Mesothelial cell of epicardium (in vitro differentiated cells): Measurements from ENCODE around the gene ALPL. TPM values are rescaled to one million over a fixed set of nuclear protein-coding genes. Genes with fewer than 3 reads are reported as not detected.
A peak's percentile ranks its signal among the peaks of the same experiment; 100 is the strongest.

Experiments used
- DNase-seq, 2 experiments: peaks; one replicate each; pipeline ENCODE4 v3.0.0; 2021; ENCODE audit warnings: low spot score in 2 of 2; ENCODE audit not compliant: unreplicated experiment in 2 of 2
- H3K27ac Mint-ChIP-seq: 2 replicates; pipeline ENCODE4 v1.8.0; 2021; ENCODE audit warnings: mixed read lengths
- H3K27me3 Mint-ChIP-seq: 2 replicates; pipeline ENCODE4 v1.8.0; 2021; ENCODE audit warnings: low read depth, mixed read lengths
- H3K36me3 Mint-ChIP-seq: 2 replicates; pipeline ENCODE4 v1.8.0; 2021; ENCODE audit warnings: mixed read lengths
- H3K4me1 Mint-ChIP-seq: 2 replicates; pipeline ENCODE4 v1.8.0; 2021; ENCODE audit warnings: mixed read lengths
- H3K4me3 Mint-ChIP-seq: 2 replicates; pipeline ENCODE4 v1.8.0; 2021; ENCODE audit warnings: mild to moderate bottlenecking, moderate library complexity, mixed read lengths
- H3K9me3 Mint-ChIP-seq: 2 replicates; pipeline ENCODE4 v1.8.0; 2021; ENCODE audit warnings: mixed read lengths
- total RNA-seq: library from RNA; stranded (reverse); gene quantifications from 3 replicates; pipeline ENCODE4 v1.2.1, GENCODE V29; 2021
- TF ChIP-seq, protein P1 (sequence below): fragments of 200-600 bp; sonication (generic); IDR thresholded peaks from one replicate; pipeline ENCODE4 v1.5.0; 2021; ENCODE audit warnings: antibody characterized with exemption; ENCODE audit not compliant: unreplicated experiment

Gene ALPL
- total RNA-seq, 1 donor from 2014 or later: 0.89 TPM

- H3K9me3 Mint-ChIP-seq: no peaks in the 10 kb centered on the region
- H3K27ac Mint-ChIP-seq: no peak overlapping the region
- TF ChIP-seq, protein P1, sequence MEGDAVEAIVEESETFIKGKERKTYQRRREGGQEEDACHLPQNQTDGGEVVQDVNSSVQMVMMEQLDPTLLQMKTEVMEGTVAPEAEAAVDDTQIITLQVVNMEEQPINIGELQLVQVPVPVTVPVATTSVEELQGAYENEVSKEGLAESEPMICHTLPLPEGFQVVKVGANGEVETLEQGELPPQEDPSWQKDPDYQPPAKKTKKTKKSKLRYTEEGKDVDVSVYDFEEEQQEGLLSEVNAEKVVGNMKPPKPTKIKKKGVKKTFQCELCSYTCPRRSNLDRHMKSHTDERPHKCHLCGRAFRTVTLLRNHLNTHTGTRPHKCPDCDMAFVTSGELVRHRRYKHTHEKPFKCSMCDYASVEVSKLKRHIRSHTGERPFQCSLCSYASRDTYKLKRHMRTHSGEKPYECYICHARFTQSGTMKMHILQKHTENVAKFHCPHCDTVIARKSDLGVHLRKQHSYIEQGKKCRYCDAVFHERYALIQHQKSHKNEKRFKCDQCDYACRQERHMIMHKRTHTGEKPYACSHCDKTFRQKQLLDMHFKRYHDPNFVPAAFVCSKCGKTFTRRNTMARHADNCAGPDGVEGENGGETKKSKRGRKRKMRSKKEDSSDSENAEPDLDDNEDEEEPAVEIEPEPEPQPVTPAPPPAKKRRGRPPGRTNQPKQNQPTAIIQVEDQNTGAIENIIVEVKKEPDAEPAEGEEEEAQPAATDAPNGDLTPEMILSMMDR: no peak
- peaks cover 4% of the 10 kb centered on the region for H3K27me3 Mint-ChIP-seq
- H3K4me1 Mint-ChIP-seq: peaks cover 7% of the 10 kb centered on the region
- no peak for DNase-seq
- H3K36me3 Mint-ChIP-seq: no peaks in the 10 kb centered on the region
- no peak overlapping the region for H3K4me3 Mint-ChIP-seq
Measured at GRCh38 chr1:21594501-21594900, 85.3 kb downstream of the ALPL start.

GRCh38 chr1:21594935-21595897 lies 86.0 kb downstream of the ALPL start:
- no peak overlapping the region for H3K4me3 Mint-ChIP-seq
- no peak for DNase-seq
- TF ChIP-seq, protein P1: peak; percentile 53
- peaks cover 7% of the 10 kb centered on the region for H3K4me1 Mint-ChIP-seq
- no peaks in the 10 kb centered on the region for H3K9me3 Mint-ChIP-seq
- no peaks in the 10 kb centered on the region for H3K36me3 Mint-ChIP-seq
- H3K27ac Mint-ChIP-seq: no peak overlapping the region
- peaks cover 4% of the 10 kb centered on the region for H3K27me3 Mint-ChIP-seq

DNA sequence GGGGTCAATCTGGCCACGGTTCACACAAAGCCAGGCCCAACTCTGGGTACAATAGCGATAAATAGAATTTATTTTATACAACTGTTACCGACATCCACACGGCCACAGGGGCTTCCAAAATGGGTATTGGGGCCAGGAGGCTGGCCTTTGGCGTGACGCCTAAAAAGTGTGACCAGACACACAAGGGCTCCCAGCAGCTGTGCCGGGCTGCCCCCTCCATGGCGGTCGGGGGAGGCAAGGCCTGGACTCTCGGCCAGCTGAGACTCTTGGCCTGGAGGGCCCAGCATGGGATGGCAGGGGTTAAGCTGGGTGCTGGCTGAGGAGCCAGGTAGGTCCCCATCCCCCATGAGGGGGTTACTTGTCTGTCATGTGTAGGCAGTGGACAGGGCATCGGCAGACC lies 87.0 kb downstream of the ALPL start:
- H3K4me3 Mint-ChIP-seq: no peak overlapping the region
- peaks cover 4% of the 10 kb centered on the region for H3K27me3 Mint-ChIP-seq
- no peak overlapping the region for H3K27ac Mint-ChIP-seq
- H3K36me3 Mint-ChIP-seq: no peaks in the 10 kb centered on the region
- no peaks in the 10 kb centered on the region for H3K9me3 Mint-ChIP-seq
- TF ChIP-seq, protein P1: no peak
- DNase-seq: no peak
- H3K4me1 Mint-ChIP-seq: no peaks in the 10 kb centered on the region

GRCh38 chr1:21596628-21597027 lies 87.4 kb downstream of the ALPL start:
- TF ChIP-seq, protein P1: no peak
- no peaks in the 10 kb centered on the region for H3K36me3 Mint-ChIP-seq
- peaks cover 4% of the 10 kb centered on the region for H3K27me3 Mint-ChIP-seq

DNA sequence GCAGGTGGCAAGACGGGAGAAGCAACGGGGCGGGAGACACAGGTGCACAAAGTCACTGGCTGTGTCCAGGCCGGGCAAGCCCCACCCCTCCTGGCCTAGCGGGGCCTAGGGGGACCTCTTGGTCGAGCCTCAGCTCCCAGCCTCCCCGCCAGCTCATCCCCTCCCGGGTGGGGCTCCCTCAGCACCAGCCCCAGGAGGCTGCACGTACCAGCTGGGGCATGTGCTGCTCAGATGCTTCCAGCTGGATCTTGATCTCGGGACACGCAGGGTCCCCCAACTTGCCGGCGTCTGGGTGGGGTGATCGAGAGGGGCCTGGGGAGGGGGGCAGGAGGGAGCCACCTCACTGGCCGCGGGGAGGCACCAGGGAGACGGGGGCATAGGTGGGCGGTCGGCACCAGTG lies 88.5 kb downstream of the ALPL start:
- Mint-ChIP-seq H3K9me3 (no peaks in the 10 kb centered on the region), H3K4me3 (no peak overlapping the region), H3K27me3 (peaks cover 4% of the 10 kb centered on the region), H3K27ac (no peak overlapping the region), H3K36me3 (no peaks in the 10 kb centered on the region), H3K4me1 (no peaks in the 10 kb centered on the region)
- no peak for DNase-seq
- TF ChIP-seq, protein P1: no peak

More at GRCh38 chr1:21596628-21597027, 87.4 kb downstream of the ALPL start:
- H3K27ac Mint-ChIP-seq: no peak overlapping the region
- DNase-seq: no peak
- H3K4me1 Mint-ChIP-seq: no peaks in the 10 kb centered on the region
- H3K9me3 Mint-ChIP-seq: no peaks in the 10 kb centered on the region
- H3K4me3 Mint-ChIP-seq: no peak overlapping the region
